HG03439 (cell line): ENCODE results near the gene PRKCA.
"Not testable (repeated sequence)": the region's sequence is repeated elsewhere in the genome, so short reads cannot be mapped to it uniquely, and the experiment has no call there.

ENCODE experiments used
- ATAC-seq: cut with Tn5 transposase; IDR thresholded peaks from one replicate; pipeline ENCODE4 v1.9.1; 2021; ENCODE audit warnings: mild to moderate bottlenecking, moderate library complexity; ENCODE audit not compliant: unreplicated experiment

Gene PRKCA

GRCh38 chr17:66716236-66717026 lies 414.0 kb downstream of the PRKCA start:
- ATAC-seq: no peak

- peak; percentile 68 for ATAC-seq
Measured at GRCh38 chr17:66717641-66718058, 415.2 kb downstream of the PRKCA start.

- ATAC-seq: no peak
Measured at GRCh38 chr17:66720027-66720426, 417.6 kb downstream of the PRKCA start.

DNA sequence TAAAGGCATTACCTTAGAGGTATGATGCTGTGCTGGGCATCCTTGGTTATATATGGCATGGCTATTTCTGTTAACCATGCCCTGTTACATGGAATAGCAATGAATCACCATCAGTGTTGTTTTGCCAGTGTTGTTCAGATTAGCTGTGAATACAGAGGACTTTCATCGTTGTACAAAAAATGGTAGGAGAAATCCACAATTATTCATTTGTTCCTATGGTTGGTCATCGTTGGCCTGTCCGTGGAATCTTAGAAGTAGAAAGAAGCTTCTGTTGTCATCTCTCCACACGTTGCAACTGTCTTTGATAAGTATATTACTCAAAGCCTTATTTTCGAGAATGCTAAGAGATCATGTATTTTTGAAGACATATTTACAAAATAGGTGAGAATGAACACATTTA lies 418.2 kb downstream of the PRKCA start:
- no peak for ATAC-seq

DNA sequence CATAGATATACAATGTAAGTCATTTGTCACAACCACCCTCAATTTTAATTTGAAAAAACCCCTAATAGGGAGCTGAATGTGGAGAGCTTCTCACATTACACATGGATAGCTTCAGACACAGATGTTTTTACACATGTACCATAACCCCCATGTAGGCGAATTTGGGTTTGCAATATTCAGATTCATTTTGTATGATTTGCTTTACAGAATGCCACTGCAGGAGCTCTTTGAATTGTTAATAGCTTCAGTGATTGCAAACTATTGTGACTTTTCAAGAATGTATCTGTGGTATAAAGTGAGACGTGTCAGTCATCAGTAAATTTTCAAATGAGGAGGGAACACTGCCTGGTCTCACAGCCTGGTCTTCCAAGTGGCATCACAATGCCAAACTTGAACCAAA lies 419.9 kb downstream of the PRKCA start:
- ATAC-seq: no peak

GRCh38 chr17:66724581-66725341 lies 422.3 kb downstream of the PRKCA start:
- no peak for ATAC-seq

GRCh38 chr17:66725438-66725837 lies 423.0 kb downstream of the PRKCA start:
- not testable (repeated sequence) for ATAC-seq

GRCh38 chr17:66725956-66726355 lies 423.5 kb downstream of the PRKCA start:
- ATAC-seq: no peak

- ATAC-seq: no peak
Measured at GRCh38 chr17:66726371-66726770, 424.0 kb downstream of the PRKCA start.

DNA sequence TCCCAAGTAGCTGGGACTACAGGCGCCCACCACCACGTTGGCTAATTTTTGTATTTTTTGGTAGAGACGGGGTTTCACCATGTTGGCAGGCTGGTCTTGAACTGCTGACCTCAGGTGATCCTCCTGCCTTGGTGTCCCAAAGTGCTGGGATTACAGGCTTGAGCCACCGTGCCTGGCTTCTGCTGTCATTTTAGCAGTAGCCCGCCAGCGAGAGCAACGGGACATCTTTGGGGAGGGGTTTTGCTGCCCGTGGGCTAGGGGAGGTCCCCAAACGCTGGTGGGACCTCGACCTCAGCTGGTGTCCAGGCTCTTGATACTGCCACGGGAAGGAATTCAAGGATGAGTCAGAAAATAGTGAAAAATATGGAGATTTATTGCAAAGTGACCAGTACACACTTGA lies 424.4 kb downstream of the PRKCA start:
- no peak for ATAC-seq

DNA sequence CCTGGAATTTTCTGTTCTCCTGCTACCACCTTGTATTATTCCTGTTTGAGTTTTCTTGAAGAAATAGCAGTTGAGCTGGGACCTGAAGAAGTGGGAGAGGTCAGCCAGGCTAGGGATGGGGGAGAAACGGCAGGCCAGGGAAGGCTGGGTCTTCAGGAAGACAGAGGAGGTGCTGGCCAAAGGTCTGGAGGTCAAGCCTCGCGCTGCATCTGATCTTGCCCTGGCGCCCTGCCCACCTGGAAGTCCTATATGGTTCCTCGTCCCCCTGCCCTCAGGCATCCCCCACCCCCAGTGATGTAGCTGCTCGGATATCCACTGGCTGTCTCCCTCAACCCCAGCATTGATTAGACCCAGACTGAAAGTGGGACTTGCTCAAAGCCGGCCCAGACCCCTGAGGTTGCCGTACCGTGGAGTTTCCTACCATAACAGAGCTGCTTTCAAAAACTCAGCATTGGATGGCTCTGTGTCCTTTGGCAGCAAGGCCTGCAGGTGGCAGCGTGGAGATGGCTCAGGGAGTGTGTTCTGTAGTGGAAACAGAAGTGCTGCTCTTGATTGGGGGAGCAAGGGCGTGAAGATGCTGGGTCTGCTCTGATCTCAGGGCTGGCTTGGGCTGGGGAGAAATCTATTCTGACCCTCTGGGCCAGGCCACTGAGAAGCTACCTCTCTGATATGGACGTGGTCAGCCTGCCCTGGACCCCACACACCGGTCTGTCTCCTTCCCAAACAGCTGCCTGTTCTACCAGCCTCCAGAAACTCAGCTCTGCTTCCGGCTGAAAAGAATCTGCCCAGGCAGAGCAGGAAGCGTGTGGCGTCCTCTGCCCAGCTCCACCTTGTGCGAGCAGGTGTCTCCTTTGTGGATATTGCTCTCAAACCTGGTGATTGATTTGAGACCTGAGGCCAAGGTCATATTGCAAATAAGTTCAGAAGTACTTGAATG lies 425.5 kb downstream of the PRKCA start:
- ATAC-seq: no peak

- ATAC-seq: no peak
Measured at GRCh38 chr17:66730461-66730923, 428.1 kb downstream of the PRKCA start.

DNA sequence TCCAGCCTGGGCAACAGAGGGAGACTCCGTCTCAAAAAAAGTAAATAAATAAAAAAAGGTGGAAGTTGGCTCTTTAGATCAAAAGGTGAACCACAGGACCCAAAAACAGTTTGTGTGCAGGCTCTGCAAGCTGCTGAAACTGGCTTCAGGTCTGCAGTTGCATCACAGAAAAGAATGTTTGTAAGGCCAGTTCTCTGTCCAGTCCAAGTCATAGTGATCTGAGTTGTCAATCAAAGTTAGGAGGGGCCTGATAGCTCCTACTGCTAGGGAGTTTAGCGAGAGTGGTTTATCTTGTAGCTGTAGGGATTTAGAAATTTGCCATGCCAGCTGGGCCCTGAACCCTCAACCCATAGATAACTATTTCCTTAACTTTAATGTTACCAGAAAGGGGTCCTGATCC lies 431.3 kb downstream of the PRKCA start:
- ATAC-seq: no peak

DNA sequence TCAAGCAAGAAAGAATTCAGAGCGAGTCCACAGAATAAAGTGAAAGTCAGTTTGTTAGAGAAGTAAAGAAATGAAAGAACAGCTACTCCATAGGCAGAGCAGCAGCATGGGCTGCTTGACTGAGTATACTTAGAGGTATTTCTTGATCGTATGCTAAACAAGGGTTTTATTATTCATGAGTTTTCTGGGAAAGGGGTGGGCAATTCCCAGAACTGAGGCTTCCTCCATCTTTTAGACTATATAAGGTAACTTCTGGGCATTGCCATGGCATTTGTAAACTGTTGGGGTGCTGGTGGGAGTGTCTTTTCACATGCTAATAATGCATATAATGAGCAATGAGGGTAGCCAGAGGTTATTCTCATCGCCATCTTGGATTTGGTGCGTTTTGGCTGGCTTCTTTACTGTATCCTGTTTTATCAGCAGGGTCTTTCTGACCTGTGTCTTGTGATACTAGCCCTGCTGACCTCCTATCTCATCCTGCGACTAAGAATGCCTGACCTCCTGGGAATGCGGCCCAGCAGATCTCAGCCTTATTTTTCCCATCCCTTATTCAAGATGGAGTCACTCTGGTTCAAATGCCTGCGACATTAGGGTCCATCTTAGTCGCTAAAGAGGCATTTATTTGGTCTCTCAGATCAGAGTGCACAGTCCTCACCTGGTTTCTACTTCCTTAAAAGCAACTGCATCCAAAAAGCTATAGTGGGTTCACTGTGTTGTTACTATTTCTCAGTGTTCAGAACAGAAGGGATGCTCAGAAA lies 432.0 kb downstream of the PRKCA start:
- no peak for ATAC-seq

- no peak for ATAC-seq
Measured at GRCh38 chr17:66737524-66737923, 435.1 kb downstream of the PRKCA start.

GRCh38 chr17:66738301-66738700 lies 435.9 kb downstream of the PRKCA start:
- ATAC-seq: no peak

DNA sequence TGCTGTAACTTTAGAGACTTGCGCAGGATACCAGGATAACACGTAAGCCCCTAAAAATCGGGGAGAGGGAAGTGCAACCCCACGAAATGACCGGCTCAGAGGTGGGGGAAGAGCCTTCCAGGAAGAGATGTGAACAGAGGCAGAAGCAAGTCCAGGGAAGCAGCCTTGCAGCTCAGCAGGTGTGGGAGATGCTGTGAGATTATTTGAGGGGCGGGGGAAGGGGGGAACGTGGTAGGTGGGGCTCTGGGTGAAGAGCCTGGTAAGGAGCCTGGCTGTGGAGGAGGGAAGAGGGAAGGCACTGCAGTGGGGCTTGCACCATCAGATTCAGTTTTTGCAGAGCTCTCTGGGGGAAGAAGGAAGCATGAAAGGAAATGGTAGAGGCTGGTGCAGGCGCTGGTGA lies 437.1 kb downstream of the PRKCA start:
- ATAC-seq: no peak

GRCh38 chr17:66740226-66740625 lies 437.8 kb downstream of the PRKCA start:
- no peak for ATAC-seq

GRCh38 chr17:66743511-66743910 lies 441.1 kb downstream of the PRKCA start:
- no peak for ATAC-seq

GRCh38 chr17:66746736-66747135 lies 444.3 kb downstream of the PRKCA start:
- ATAC-seq: no peak
